HG02571 (cell line): Measurements from ENCODE around the gene LAMB4.
A peak's percentile ranks its signal among the peaks of the same experiment; 100 is the strongest.

Experiments
- ATAC-seq: cut with Tn5 transposase; IDR thresholded peaks from one replicate; pipeline ENCODE4 v1.9.1; 2021; ENCODE audit warnings: mild to moderate bottlenecking, moderate library complexity; ENCODE audit not compliant: unreplicated experiment

Gene LAMB4

GRCh38 chr7:108086962-108087361, 43.2 kb downstream of the LAMB4 start:
- ATAC-seq: no peak

DNA sequence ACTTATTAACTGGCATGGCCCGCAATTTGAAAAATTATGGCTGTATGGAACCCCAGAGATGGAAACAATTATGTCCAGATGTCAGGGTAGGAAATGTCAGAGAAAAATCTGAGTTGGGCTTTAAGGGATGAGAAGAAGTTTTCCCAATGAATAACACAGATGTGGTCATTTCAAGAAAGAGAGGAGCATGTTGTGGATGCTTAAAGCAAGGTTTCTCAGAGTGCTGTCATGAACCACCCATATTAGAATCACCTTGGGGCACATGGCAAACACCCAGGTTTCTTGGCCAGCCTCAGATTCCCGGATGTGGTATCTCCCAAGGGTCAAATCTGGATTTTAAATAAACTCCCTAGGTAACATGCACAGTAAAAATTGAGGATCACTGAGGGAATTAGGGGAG, 43.6 kb downstream of the LAMB4 start:
- ATAC-seq: no peak

GRCh38 chr7:108083980-108084379, 46.2 kb downstream of the LAMB4 start:
- no peak for ATAC-seq

- ATAC-seq: no peak
Observed at GRCh38 chr7:108079648-108080591, 50.2 kb downstream of the LAMB4 start.

DNA sequence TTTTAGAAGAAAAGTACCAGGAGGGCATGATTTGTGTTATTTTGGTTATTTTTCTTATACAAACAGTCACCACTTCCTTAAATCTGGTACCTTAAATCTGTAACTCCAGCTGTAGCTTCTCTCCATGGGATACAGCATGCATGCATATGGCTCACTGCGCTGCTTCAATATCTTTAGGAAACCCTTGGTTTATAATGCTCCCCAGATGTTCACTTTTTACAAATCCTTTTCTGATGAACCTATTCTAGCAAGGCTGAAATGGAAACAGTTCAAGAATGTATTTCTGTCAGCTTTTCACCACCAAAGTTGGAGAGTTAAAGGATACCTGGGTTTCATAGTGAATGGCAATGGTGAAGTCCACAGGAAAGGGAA, 50.9 kb downstream of the LAMB4 start:
- ATAC-seq: no peak

DNA sequence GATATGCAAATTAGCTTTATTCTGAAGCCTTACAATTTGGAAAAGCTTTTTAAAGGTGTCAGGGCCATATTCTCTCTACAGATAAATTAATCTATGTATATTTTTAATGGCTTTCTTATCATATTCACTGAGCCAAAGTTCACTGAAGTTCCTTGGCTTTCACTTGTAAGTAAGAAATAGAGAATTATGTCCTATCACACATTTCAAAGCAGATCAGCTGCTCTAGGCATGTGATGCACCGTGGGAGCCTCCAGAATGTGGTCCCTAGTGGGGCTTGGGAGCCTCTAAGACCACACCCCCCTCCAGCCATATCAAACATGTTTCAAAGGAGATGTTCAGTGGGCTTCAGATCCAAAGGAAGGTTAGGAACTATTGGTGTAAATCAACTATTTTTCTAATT, 51.5 kb downstream of the LAMB4 start:
- ATAC-seq: no peak

DNA sequence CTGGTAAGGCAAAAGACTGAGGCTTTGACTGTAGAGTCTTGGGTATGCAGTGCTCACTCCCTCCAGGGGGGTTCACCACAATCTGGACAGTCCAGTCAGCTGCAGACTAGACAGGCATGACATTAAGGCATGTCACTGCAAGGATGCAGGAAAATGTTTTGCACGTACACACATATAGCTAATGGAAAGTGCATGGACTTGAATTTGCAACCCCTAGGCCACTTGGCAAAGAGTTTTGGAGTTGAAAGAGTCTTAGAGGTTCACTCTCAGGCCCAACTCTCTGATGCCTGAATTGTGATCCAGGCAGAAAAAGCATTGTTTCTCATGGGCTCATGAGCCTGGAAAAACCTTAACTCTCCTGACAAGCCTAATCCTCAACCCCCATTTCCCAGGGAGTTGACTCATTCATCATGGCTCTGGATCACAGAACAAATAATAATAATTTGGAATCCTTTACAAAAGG, 51.9 kb downstream of the LAMB4 start:
- no peak for ATAC-seq

- no peak for ATAC-seq
Observed at GRCh38 chr7:108077709-108078108, 52.5 kb downstream of the LAMB4 start.

DNA sequence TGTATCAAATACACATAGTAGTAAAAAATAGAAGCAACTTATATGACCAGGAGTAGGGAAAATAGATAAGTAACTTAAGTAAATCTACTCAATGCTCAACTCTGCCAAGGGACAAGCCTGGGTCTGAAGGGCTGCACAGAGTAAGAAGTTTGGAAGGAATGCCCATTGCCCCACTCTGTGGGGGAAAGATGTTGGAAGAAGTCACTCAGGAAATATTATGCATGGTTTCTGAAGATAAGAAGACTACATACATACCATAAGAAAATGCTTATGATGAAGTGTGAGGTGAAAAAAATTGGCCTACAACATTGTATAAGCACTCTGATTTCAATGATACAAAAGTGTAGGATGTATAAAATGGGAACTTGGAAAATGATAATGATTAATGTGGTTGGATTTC, 54.0 kb downstream of the LAMB4 start:
- no peak for ATAC-seq

DNA sequence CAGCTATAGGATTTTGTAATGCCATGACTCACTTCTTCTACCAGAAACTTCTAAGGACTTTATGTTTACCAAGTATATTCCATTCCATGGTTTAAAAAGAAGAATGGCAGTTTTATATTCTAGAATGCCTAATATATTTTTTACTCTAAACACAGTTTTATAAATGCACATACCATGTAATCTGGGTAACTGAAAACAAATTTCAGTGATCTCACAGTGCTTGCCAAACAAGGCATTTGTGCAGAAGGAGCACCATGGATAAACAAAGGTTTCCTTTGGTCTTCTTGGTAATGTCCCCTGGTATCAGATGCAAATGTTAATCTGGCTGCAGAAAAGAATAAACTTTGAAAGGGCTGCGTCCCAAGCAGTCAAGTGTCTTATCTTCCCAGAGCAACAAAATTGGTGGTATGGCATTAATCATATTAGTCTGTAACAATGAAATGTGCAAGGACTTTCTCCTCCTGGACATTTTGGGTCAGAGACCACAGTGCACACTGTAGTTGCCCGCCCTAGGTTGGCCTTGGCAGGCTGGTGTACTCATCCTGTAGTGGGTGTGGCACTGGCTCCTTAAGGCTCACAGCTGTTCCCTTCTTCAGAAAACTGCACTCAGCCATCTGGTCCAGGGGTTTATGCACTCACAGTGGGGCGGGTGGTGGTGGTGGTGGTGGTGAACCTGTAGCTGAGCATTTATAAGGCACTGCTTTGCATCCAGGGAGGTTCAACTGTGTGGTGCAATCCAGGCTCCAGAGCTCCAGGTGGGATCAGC, 56.7 kb downstream of the LAMB4 start:
- ATAC-seq: no peak

GRCh38 chr7:108072739-108073138, 57.4 kb downstream of the LAMB4 start:
- no peak for ATAC-seq

DNA sequence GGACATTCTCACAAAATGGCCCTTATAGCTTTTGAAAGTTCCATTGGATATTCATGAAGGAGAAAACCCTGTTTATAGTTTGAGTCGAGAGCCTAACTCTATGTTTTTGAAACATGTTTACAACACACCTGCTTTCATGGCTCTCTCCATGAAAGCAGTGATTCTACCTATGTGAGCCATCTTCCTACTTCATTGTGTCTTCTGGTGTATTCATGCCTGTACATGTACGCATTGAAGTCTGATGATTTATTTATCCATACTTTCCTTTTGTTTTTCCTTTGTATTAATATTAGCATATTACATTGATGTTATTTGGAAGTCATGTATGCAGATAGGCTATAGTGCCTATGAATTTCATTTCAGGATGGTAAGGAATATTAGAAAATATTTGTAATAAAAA, 58.0 kb downstream of the LAMB4 start:
- no peak for ATAC-seq

DNA sequence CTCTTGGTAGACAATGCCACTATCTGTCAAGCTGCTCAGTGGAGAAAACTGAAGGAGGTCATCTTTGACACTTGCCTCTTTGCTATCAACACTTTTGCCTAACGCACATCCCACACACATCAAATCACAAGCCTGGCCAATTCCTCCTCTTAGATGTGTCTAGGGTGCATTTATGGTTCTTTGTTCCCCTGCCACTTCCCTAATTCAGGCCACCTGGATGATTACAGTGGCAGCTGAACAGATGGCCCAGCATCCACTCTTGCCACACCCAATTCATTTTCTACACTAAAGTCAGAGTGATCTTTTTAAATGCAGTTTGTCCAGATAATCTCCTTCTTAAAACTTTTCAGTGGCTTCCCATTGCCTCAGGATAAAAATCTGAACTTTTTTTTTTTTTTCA, 58.6 kb downstream of the LAMB4 start:
- no peak for ATAC-seq

- ATAC-seq: no peak
Observed at GRCh38 chr7:108069646-108070045, 60.5 kb downstream of the LAMB4 start.

- no peak for ATAC-seq
Observed at GRCh38 chr7:108067844-108068243, 62.3 kb downstream of the LAMB4 start.

GRCh38 chr7:108066486-108066885, 63.7 kb downstream of the LAMB4 start:
- ATAC-seq: no peak

DNA sequence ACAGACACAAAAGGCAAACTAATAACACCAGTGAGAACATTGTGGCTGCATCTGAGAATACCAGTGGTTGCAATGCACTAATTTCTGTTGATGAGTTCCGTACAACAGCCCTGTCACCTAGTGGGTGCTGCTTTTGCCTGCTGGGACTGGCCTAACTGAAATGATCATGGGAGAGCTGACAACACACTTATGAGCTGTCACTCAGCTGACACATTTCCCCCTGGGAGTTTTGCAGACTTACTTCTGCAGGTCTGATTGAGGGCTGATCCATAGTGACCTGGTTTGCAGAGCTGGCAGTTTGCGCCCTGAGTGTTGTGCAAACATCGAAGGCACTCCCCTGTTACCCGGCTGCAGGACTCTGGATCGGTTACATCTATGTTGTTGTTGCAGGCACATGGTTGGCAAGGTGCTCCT, 66.6 kb downstream of the LAMB4 start:
- peak; percentile 42 for ATAC-seq

DNA sequence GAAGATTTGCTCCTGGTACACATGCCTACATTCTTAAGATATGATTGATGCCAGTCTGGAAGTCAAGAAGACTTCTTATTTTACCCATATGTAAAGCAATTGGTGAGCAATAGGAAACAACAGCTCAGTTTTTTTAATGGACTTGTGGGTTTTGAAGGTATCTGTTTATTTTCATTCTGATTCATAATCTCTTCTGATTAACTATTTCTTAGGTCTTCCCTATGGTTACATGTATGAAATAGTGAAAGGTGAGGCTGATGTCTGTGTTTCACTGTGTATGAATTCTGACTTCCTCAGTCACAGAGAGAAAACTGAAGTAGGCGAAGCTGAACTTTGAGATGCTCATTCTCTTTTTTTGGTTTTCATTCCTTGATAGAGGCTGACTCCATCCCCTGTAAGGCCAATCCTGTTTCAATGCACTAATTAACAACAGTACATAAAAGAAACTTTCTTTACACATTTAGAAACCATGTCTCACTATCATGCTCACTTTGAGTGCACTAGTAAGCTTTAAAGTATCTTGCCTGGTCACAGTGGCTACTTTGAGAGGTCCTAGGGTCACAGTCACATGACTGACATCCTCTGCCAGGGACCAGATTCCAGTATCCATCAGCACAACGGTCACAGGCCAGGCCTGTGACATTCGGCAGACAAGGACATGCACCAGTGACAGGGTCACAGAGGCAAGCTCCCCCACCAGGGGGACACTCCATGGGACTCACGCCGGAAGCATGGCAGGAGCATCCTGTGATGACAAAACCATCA, 67.7 kb downstream of the LAMB4 start:
- no peak for ATAC-seq

DNA sequence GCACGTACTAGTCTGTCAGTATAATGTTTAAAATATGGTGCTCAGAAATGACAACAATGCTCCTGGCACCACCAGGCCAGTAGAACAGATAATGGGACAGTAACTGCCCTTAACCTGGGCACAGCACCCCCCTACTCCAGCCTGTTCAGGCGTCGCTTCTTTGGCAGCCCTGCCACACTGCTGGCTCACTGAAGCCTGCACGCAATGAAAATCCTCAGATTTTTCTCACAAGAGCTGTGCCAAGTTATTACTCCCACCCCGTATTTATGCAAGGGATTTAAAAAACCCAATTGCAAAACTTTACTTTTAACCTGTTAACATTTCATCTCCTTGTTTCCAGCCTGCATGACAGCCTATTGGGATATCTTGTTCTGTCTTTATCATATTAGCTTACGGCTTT, 70.6 kb downstream of the LAMB4 start:
- ATAC-seq: no peak

GRCh38 chr7:108057951-108058481, 72.1 kb downstream of the LAMB4 start:
- ATAC-seq: no peak

DNA sequence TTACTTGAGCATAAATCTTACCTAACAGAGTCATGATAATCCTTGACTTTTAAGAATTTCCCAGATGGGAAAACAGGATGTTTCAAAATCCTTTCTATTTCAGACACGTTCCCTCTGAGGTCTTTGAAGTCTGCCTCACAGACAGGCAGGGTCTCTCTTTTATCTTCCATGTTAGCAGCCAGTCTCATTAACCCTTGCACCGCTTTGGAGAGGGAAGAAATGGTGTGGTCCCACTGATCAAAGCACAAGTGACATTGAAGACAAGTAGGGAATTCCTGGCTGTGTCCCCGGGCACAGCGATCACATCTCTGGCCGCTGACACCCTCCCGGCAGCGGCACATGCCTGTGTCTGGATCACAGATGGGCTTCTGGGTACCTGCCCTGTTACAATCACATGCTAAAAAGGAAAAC, 74.5 kb downstream of the LAMB4 start:
- no peak for ATAC-seq
